GM13977 (cell line): ENCODE data around the gene ACTC1.

Experiments
- DNase-seq: peaks from one replicate; pipeline ENCODE4 v3.0.0; 2012; ENCODE audit warnings: low spot score
- in situ Hi-C: fragments of 300-500 bp; cut with MboI; formaldehyde crosslinking; loops from one replicate; pipeline ENCODE4 v1.12.0; 2022; ENCODE audit warnings: low sequenced_read_pairs, low pct_unique_long_range_greater_than_20kb, mixed read lengths, inconsistent platforms; ENCODE audit not compliant: unreplicated experiment
- TF ChIP-seq, protein P1 (sequence below): IDR thresholded peaks from 2 replicates; pipeline ENCODE4 v1.5.1; 2012; ENCODE audit warnings: mild to moderate bottlenecking, control low read depth; ENCODE audit not compliant: insufficient read depth; ENCODE audit errors: extremely low read depth, missing control alignments

ACTC1 gene

DNA sequence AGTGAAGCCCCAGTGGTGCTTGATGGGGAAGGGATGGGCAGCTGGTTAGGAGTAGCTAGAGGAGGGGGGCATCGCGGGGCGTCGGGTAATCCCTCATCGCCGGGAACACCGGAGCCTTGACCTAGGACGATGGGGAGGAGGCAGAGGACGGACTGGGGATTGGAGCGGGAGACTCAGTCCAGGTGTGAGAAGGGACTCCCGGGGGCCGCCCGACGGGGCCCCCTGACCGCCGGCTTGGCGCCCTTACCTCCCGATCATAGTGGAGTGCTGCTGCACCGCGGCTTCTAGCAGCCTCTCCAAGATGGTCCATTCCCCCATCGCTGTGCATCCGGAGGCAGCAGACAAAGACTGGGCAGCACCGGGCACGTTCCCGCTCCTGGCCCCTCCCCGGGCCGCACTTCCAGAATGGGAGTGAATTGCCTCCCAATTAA, 41.2 kb downstream of the ACTC1 start:
- in situ Hi-C loops: no loop called here
- no peak for DNase-seq
- TF ChIP-seq, protein P1, sequence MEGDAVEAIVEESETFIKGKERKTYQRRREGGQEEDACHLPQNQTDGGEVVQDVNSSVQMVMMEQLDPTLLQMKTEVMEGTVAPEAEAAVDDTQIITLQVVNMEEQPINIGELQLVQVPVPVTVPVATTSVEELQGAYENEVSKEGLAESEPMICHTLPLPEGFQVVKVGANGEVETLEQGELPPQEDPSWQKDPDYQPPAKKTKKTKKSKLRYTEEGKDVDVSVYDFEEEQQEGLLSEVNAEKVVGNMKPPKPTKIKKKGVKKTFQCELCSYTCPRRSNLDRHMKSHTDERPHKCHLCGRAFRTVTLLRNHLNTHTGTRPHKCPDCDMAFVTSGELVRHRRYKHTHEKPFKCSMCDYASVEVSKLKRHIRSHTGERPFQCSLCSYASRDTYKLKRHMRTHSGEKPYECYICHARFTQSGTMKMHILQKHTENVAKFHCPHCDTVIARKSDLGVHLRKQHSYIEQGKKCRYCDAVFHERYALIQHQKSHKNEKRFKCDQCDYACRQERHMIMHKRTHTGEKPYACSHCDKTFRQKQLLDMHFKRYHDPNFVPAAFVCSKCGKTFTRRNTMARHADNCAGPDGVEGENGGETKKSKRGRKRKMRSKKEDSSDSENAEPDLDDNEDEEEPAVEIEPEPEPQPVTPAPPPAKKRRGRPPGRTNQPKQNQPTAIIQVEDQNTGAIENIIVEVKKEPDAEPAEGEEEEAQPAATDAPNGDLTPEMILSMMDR: no peak

DNA sequence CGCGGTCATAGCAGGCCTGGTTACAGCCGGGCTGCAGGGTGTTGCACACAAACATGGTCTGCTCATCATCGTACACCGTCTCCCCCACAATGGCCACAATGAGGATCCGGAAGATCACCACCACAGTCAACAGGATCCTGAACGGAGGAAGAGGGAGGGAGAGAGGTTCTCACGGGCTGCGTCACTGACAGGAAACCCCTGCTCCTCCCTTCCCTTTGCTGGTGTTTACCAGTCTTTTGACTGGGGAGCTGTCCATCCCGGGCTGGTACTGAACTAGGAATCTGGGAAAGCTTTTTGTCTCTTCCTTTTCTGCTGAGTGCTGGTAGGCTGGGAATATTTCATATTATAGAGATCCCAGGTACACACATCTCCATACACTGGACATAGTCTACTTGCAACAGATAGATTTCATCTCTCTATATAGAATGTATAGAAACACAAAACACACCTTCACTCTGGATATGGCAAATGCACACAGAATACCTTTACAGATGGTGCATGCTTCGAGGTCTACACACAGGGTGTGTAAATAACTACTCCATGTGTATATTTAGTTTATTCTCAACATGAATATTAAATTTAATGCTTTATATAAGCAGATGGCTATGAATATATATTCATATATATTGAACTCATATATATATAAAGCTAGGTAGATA, 42.0 kb downstream of the ACTC1 start:
- DNase-seq: no peak
- TF ChIP-seq, protein P1: no peak
- in situ Hi-C loops: no loop called here

DNA sequence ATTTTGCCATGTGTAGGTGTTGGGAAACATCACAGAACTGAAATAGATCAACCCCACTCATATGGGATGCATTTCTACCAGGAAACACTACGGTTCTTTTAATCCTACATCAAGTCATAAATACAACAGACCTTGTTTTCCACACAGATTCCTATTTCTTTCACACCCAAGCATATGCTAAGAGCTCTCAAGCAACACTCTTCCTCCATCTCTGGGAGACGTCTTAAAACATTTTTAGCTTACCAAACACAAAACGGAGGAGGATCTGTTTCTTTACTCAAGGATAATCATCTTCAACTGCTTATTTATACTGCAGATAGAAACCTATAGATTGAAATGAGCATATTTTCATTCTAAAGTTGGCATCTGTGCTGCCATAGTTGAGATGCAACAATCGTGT, 45.7 kb downstream of the ACTC1 start:
- in situ Hi-C loops: no loop called here
- TF ChIP-seq, protein P1: no peak
- DNase-seq: no peak
